ENCODE measurements around the gene DGLUCY. TPM values are rescaled to one million over a fixed set of nuclear protein-coding genes. Genes with fewer than 3 reads are reported as not detected.
A peak's percentile ranks its signal among the peaks of the same experiment; 100 is the strongest.

The DGLUCY gene
- total and polyA plus RNA-seq, 2 of the 13 experiments (the other 11 are each of a cell fraction or from before 2014, with no cell fraction given) = 14.8 to 36.3 TPM

DNA sequence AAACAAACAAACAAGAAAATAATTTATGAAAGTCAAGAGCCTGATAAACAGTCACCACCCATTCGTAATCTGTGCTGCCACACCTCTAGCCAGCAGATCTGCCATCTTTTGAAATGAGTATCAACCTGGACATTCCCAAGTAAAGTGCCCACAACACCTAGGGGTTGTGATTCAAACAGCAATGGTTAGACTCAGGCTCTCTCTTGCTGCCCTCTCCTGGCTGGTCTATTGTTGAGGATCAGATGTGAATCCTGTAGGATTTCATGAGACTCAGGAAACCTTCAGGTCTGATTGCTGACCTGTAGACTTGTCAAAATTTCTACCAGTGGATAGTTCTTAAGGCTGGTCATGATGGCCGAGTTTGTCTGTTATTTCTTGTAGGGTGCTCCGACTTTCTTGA lies 26.8 kb downstream of the DGLUCY start:
- DNase-seq (ENCODE audit: low spot score) (peak; percentile 55), ATAC-seq (peak; percentile 88), FAIRE-seq (peak; percentile 58)
- Histone ChIP-seq H3K4me2 (ENCODE audit: low read depth, low read length) (no peak overlapping the region), H3K4me3 (replicated peaks in 1 of 3; ENCODE audit: insufficient read depth in 1 of 3, low read depth in 2 of 3, low read length in 3 of 3) (no peak overlapping the region), H3K36me3 (replicated peaks in 1 of 2; ENCODE audit: control insufficient read depth in 1 of 2, insufficient read depth in 2 of 2, low read length in 2 of 2) (peaks cover 2 to 18% of the 10 kb centered on the region in 2 experiments), H2AFZ (ENCODE audit: low read length) (no peak overlapping the region), H3K4me1 (ENCODE audit: insufficient read depth, low read length) (peaks cover 22% of the 10 kb centered on the region), H3K27ac (ENCODE audit: extremely low read length, insufficient read depth, low read length) (no peak overlapping the region), H3K27me3 (ENCODE audit: control insufficient read depth in 1 of 2, insufficient read depth in 2 of 2, low read length in 2 of 2) (no peaks in the 10 kb centered on the region), H3K9me3 (ENCODE audit: low read length) (no peaks in the 10 kb centered on the region), H4K20me1 (ENCODE audit: insufficient read depth, low read length) (no peaks in the 10 kb centered on the region), H3K79me2 (ENCODE audit: insufficient read depth, low read length) (no peaks in the 10 kb centered on the region), H3K9ac (ENCODE audit: insufficient read depth, low read depth, low read length) (no peak overlapping the region)
- in situ Hi-C loops (cut with HindIII; ENCODE audit: extremely low pct_ligation_motif_present, low pct_unique_long_range_greater_than_20kb) = loop anchor here (10.0 kb wide), 1 partner anchor 236 kb away; no protein-coding TSS in a partner anchor
- ChIA-PET POLR2A (no interaction called here), CTCF (ENCODE audit: low intra/inter-chr PET ratio, low total read pairs) (interaction anchor here (1.4 kb wide), 1 partner anchor 238 kb away, joined by 7 read pairs; no protein-coding TSS in a partner anchor)
- BruUV-seq (replicated peaks) = no TSS peak
- TF ChIP-seq, protein P1, sequence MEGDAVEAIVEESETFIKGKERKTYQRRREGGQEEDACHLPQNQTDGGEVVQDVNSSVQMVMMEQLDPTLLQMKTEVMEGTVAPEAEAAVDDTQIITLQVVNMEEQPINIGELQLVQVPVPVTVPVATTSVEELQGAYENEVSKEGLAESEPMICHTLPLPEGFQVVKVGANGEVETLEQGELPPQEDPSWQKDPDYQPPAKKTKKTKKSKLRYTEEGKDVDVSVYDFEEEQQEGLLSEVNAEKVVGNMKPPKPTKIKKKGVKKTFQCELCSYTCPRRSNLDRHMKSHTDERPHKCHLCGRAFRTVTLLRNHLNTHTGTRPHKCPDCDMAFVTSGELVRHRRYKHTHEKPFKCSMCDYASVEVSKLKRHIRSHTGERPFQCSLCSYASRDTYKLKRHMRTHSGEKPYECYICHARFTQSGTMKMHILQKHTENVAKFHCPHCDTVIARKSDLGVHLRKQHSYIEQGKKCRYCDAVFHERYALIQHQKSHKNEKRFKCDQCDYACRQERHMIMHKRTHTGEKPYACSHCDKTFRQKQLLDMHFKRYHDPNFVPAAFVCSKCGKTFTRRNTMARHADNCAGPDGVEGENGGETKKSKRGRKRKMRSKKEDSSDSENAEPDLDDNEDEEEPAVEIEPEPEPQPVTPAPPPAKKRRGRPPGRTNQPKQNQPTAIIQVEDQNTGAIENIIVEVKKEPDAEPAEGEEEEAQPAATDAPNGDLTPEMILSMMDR (CRISPR knock-in tag; IDR thresholded peaks at IDR 0.05) = peak; percentile 49
- TF ChIP-seq CCDC6 (CRISPR knock-in tag; IDR thresholded peaks at IDR 0.05) = no peak
- no peak for TF ChIP-seq MLLT10 (CRISPR knock-in tag; IDR thresholded peaks at IDR 0.05)
- TF ChIP-seq, protein P2, sequence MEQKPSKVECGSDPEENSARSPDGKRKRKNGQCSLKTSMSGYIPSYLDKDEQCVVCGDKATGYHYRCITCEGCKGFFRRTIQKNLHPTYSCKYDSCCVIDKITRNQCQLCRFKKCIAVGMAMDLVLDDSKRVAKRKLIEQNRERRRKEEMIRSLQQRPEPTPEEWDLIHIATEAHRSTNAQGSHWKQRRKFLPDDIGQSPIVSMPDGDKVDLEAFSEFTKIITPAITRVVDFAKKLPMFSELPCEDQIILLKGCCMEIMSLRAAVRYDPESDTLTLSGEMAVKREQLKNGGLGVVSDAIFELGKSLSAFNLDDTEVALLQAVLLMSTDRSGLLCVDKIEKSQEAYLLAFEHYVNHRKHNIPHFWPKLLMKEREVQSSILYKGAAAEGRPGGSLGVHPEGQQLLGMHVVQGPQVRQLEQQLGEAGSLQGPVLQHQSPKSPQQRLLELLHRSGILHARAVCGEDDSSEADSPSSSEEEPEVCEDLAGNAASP (CRISPR knock-in tag; IDR thresholded peaks at IDR 0.05; ENCODE audit: borderline replicate concordance) = no peak
- TF ChIP-seq KLF15 (CRISPR knock-in tag; IDR thresholded peaks at IDR 0.05; ENCODE audit: borderline replicate concordance) = no peak
- TF ChIP-seq STAG1 (CRISPR knock-in tag; IDR thresholded peaks at IDR 0.05) = peak; percentile 62
- TF ChIP-seq ZNF12 (CRISPR knock-in tag; IDR thresholded peaks at IDR 0.05) = 0 out of 2 replicates have a peak, but pooled peaks have one; percentile 44
- TF ChIP-seq KAT8 (CRISPR knock-in tag; IDR thresholded peaks at IDR 0.05) = no peak
- TF ChIP-seq, protein P3, sequence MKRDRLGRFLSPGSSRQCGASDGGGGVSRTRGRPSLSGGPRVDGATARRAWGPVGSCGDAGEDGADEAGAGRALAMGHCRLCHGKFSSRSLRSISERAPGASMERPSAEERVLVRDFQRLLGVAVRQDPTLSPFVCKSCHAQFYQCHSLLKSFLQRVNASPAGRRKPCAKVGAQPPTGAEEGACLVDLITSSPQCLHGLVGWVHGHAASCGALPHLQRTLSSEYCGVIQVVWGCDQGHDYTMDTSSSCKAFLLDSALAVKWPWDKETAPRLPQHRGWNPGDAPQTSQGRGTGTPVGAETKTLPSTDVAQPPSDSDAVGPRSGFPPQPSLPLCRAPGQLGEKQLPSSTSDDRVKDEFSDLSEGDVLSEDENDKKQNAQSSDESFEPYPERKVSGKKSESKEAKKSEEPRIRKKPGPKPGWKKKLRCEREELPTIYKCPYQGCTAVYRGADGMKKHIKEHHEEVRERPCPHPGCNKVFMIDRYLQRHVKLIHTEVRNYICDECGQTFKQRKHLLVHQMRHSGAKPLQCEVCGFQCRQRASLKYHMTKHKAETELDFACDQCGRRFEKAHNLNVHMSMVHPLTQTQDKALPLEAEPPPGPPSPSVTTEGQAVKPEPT (CRISPR knock-in tag; IDR thresholded peaks at IDR 0.05; ENCODE audit: low read depth) = no peak
- TF ChIP-seq, protein P4, sequence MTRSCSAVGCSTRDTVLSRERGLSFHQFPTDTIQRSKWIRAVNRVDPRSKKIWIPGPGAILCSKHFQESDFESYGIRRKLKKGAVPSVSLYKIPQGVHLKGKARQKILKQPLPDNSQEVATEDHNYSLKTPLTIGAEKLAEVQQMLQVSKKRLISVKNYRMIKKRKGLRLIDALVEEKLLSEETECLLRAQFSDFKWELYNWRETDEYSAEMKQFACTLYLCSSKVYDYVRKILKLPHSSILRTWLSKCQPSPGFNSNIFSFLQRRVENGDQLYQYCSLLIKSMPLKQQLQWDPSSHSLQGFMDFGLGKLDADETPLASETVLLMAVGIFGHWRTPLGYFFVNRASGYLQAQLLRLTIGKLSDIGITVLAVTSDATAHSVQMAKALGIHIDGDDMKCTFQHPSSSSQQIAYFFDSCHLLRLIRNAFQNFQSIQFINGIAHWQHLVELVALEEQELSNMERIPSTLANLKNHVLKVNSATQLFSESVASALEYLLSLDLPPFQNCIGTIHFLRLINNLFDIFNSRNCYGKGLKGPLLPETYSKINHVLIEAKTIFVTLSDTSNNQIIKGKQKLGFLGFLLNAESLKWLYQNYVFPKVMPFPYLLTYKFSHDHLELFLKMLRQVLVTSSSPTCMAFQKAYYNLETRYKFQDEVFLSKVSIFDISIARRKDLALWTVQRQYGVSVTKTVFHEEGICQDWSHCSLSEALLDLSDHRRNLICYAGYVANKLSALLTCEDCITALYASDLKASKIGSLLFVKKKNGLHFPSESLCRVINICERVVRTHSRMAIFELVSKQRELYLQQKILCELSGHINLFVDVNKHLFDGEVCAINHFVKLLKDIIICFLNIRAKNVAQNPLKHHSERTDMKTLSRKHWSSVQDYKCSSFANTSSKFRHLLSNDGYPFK (CRISPR knock-in tag; IDR thresholded peaks at IDR 0.05; ENCODE audit: borderline replicate concordance) = no peak
- peak; percentile 45; the same call in 1 of the 2 replicates for TF ChIP-seq SMC3 (IDR thresholded peaks at IDR 0.05; ENCODE audit: low read length)
- no peak for TF ChIP-seq ZBTB3 (CRISPR knock-in tag; IDR thresholded peaks at IDR 0.05; ENCODE audit: borderline replicate concordance, low read depth)
- WGBS (ENCODE audit: low lambda C conversion rate) = 100% methylated on average over 3 of the region's 3 CpGs
- intact Hi-C loops (cut with micrococcal nuclease; ENCODE audit: unreplicated experiment) = loop anchor here (1.0 kb wide), 1 partner anchor 237 kb away; no protein-coding TSS in a partner anchor

Data from HepG2 (cell line).